Neural cell (in vitro differentiated cells): ENCODE data around the gene RNASE9.

ENCODE experiments used
- CTCF ChIP-seq: fragments of 450-650 bp; IDR thresholded peaks from 2 replicates; pipeline ENCODE4 v1.5.1; 2014; ENCODE audit warnings: antibody characterized with exemption, mild to moderate bottlenecking, moderate library complexity; ENCODE audit not compliant: poor library complexity, severe bottlenecking
- TAF1 ChIP-seq: IDR thresholded peaks from 2 replicates; pipeline ENCODE4 v1.6.1; 2012; ENCODE audit warnings: low read depth

- TF ChIP-seq TAF1, result no peak
- no peak for TF ChIP-seq CTCF
Observed at GRCh38 chr14:20522332-20522731, 38.5 kb downstream of the RNASE9 start.
